ENCODE measurements around the gene ATP10A. TPM values are rescaled to one million over a fixed set of nuclear protein-coding genes. Genes with fewer than 3 reads are reported as not detected.
A peak's percentile ranks its signal among the peaks of the same experiment; 100 is the strongest.

Gene ATP10A
- total and polyA plus RNA-seq, 2 experiments from 2014 or later, result 0.75 to 0.77 TPM

GRCh38 chr15:25903024-25903581 lies 40.0 kb upstream of the ATP10A start:
- H4K20me1 ChIP-seq (ENCODE audit: insufficient read depth, poor library complexity, severe bottlenecking), result no peaks in the 10 kb centered on the region
- H3K4me2 ChIP-seq, result no peak overlapping the region
- H2AFZ ChIP-seq, result no peak overlapping the region
- TF ChIP-seq EZH2phosphoT487 (IDR thresholded peaks at IDR 0.05; ENCODE audit: low read depth, severe bottlenecking, unreplicated experiment) (no peak), CTCF (IDR thresholded peaks at IDR 0.05; ENCODE audit: poor library complexity) (no peak), EZH2 (IDR thresholded peaks at IDR 0.05; ENCODE audit: borderline replicate concordance) (no peak)
- no peaks in the 10 kb centered on the region for H3K36me3 ChIP-seq (replicated peaks; ENCODE audit: insufficient read depth, low read depth)
- 61% methylated on average over 10 of the region's 10 CpGs for WGBS (ENCODE audit: low lambda C conversion rate, missing lambda C conversion rate)
- peak; percentile 65 for DNase-seq (ENCODE audit: low spot score)
- H3K4me3 ChIP-seq, result no peak overlapping the region
- no peaks in the 10 kb centered on the region for H3K9me2 ChIP-seq (replicated peaks; ENCODE audit: insufficient read depth)
- no peaks in the 10 kb centered on the region for H3K9me3 ChIP-seq (ENCODE audit: low read depth)
- H3K79me2 ChIP-seq, result no peaks in the 10 kb centered on the region
- peak overlapping the region; percentile 35 for H3K27ac ChIP-seq
- no peaks in the 10 kb centered on the region for H3K27me3 ChIP-seq
- no peaks in the 10 kb centered on the region for H3K4me1 ChIP-seq (ENCODE audit: insufficient read depth)

DNA sequence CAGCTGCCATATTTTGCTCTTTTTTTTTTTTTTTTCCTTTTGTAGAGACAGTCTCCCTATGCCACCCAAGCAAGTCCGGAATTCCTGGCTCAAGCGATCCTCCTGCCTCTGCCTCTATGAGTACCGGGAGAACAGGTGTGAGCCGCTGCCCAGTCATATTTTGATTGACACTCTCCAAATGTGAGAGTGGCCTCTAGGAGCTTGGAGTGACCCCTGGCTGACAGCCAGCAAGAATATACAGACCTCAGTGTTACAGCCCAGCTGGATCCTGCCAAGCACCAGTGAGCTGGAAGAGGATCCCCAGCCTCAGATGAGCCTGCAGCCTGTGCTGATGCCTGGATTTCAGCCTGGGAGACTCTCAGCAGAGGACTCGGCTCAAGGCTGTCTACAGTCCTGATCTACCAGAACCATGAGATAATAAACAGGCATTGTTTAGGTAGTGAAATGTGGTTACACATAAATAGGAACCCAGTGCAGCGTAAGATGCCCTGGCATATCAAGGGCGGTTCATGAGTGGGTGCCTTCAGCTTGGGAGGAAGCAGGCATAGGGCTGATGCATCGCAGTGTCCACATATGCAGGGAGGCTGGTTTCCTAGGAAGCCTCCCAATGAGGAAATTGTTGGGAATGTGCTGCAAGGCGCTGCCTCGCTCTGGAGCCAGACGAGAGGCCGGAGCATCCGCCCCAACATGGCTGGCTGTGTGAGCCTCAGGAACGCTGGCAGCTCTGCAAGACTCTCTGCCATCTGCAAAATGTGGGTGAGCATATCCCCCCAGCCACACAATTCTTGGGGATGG lies 38.9 kb upstream of the ATP10A start:
- H3K27ac ChIP-seq, result no peak overlapping the region
- no peak for DNase-seq (ENCODE audit: low spot score)
- H3K27me3 ChIP-seq, result no peaks in the 10 kb centered on the region

GRCh38 chr15:25900901-25901300 lies 37.8 kb upstream of the ATP10A start:
- H3K79me2 ChIP-seq, result no peaks in the 10 kb centered on the region
- H2AFZ ChIP-seq, result no peak overlapping the region
- H3K9me3 ChIP-seq (ENCODE audit: low read depth), result no peaks in the 10 kb centered on the region
- H3K9me2 ChIP-seq (replicated peaks; ENCODE audit: insufficient read depth), result no peaks in the 10 kb centered on the region
- H3K27ac ChIP-seq, result no peak overlapping the region
- H3K27me3 ChIP-seq, result no peaks in the 10 kb centered on the region
- no peak overlapping the region for H3K4me2 ChIP-seq
- peak; percentile 32 for DNase-seq (ENCODE audit: low spot score)
- 94% methylated on average over 5 of the region's 5 CpGs for WGBS (ENCODE audit: low lambda C conversion rate, missing lambda C conversion rate)
- H4K20me1 ChIP-seq (ENCODE audit: insufficient read depth, poor library complexity, severe bottlenecking), result no peaks in the 10 kb centered on the region
- TF ChIP-seq CTCF (IDR thresholded peaks at IDR 0.05; ENCODE audit: poor library complexity) (no peak), EZH2 (IDR thresholded peaks at IDR 0.05; ENCODE audit: borderline replicate concordance) (no peak), EZH2phosphoT487 (IDR thresholded peaks at IDR 0.05; ENCODE audit: low read depth, severe bottlenecking, unreplicated experiment) (no peak)
- H3K36me3 ChIP-seq (replicated peaks; ENCODE audit: insufficient read depth, low read depth), result no peaks in the 10 kb centered on the region
- H3K4me3 ChIP-seq, result no peak overlapping the region
- H3K4me1 ChIP-seq (ENCODE audit: insufficient read depth), result no peaks in the 10 kb centered on the region

More for the DNA sequence above, 38.9 kb upstream of the ATP10A start:
- Histone ChIP-seq H3K4me1 (ENCODE audit: insufficient read depth) (no peaks in the 10 kb centered on the region), H3K9me2 (replicated peaks; ENCODE audit: insufficient read depth) (no peaks in the 10 kb centered on the region), H3K4me2 (no peak overlapping the region), H3K9me3 (ENCODE audit: low read depth) (no peaks in the 10 kb centered on the region), H4K20me1 (ENCODE audit: insufficient read depth, poor library complexity, severe bottlenecking) (no peaks in the 10 kb centered on the region), H3K4me3 (no peak overlapping the region), H3K79me2 (no peaks in the 10 kb centered on the region), H2AFZ (no peak overlapping the region), H3K36me3 (replicated peaks; ENCODE audit: insufficient read depth, low read depth) (no peaks in the 10 kb centered on the region)
- 95% methylated on average over 14 of the region's 14 CpGs for WGBS (ENCODE audit: low lambda C conversion rate, missing lambda C conversion rate)
- TF ChIP-seq CTCF (IDR thresholded peaks at IDR 0.05; ENCODE audit: poor library complexity) (no peak), EZH2phosphoT487 (IDR thresholded peaks at IDR 0.05; ENCODE audit: low read depth, severe bottlenecking, unreplicated experiment) (no peak), EZH2 (IDR thresholded peaks at IDR 0.05; ENCODE audit: borderline replicate concordance) (no peak)
